GM21576 (cell line): ENCODE results near the gene TFE3.

ENCODE experiments used
- ATAC-seq: cut with Tn5 transposase; IDR thresholded peaks from one replicate; pipeline ENCODE4 v1.9.1; 2021; ENCODE audit warnings: mild to moderate bottlenecking, moderate library complexity; ENCODE audit not compliant: unreplicated experiment

TFE3 gene

DNA sequence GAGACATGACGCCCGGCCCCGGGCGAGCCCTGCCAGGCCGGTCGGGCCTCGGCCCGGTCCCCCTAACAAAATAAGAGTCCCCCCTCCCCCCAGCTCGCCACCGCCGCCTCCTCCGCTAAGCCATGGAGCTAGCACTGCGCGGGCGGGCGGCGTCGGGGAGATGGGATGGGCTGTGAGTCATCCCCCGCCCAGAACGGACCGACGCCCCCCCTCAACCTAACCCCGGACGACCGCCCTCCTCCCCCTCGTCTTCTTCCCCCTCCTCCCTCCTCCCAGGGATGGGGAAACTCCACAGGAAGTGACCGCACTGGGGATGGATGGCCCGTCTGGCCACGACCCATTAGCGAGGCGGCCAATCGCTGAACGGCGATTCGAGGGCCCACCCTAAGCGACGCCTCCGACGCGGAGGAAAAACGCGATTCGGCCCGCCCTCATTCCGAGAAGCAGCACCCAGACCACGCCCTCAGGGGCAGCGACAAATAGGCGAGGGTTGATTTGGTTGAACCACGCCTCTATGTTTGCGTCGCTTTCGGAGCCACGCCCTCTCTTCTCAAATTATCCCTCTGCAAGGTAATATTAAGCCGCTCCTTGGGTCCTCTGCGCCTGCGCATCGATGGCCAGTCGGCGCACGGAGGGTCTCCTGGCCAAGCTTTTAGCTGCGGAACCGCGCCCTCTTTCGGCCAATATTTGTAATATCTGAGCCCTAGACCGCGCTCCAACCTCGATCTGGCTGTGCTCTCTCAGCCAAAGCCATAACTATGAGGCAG lies at the start of gene TFE3:
TSS of gene TFE3 (minus strand) at position 138 of the 767 bp plus-strand sequence. CDS start at position 7, 131 bp downstream.
- peak; percentile 86 for ATAC-seq

- no peak for ATAC-seq
These were observed 46.4 kb upstream of the TFE3 start for GRCh38 chrX:49089553-49089952.

DNA sequence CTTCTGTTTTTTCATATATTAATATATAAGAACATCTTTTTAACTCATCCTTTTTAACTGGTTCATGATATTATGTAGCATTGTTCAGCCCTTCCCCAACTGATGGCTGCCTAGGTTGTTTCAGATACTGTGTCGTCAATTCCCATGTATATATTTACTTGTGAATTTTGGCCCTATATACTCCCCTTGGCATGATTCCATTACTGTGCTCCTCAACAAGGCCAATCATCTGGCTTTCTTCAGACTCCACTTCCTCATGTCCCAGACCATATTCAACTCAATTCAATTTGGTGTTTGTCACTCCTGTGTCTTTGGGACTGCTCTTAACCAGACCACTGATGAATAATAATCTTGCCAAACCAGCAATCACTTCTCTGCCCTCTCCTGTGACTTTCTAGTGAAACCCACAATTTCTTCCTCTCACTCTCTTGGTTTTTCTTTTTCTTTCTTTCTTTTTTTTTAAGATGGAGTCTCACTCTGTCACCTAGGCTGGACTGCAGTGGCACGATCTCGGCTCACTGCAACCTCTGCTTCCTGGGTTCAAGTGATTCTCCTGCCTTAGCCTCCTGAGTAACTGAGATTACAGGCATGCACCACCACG lies 39.2 kb upstream of the TFE3 start:
- no peak for ATAC-seq

GRCh38 chrX:49079489-49080428 lies 36.6 kb upstream of the TFE3 start, which contains the start of gene WDR45:
TSS of gene WDR45 (minus strand) at chrX:49079887. CDS start at chrX:49078095, 1,792 bp downstream.
- ATAC-seq: peak; percentile 64

DNA sequence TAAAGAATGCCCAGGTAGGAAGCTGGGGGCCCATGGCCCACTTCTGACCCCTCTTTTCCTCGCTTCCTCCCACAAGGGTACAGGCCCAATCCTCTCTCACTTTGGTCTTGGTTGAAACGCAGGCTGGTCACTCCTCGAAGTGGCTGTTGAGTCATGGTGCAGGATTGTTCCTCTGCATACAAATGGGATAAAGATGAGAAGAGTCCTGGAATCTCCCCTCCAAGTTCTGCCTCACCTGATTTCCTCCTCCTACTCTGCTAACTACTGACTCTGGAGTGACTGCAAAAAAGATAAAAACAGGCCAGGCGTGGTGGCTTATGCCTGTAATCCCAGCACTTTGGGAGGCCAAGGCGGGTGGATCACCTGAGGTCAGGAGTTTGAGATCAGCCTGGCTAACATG lies 34.8 kb upstream of the TFE3 start:
- ATAC-seq: no peak

DNA sequence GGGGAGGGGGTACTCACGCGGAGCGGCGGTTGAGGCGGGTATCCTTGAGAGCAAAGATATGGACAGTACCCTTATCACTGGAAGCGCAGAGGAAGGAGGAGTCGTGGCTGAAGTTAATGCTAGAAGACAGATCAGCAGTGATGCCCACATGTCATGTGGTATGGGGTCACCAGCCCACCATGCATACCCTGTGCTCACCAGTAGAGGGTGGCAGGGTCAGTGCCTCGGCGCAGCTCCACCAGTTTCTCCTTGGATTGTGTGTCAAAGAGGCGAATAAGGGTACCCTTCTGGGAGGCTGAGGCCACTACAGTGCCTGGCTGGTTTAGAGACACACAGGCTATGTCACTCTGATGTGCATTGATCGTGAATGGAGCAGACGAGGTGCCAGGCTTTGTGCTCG lies 32.2 kb upstream of the TFE3 start:
- ATAC-seq: no peak

DNA sequence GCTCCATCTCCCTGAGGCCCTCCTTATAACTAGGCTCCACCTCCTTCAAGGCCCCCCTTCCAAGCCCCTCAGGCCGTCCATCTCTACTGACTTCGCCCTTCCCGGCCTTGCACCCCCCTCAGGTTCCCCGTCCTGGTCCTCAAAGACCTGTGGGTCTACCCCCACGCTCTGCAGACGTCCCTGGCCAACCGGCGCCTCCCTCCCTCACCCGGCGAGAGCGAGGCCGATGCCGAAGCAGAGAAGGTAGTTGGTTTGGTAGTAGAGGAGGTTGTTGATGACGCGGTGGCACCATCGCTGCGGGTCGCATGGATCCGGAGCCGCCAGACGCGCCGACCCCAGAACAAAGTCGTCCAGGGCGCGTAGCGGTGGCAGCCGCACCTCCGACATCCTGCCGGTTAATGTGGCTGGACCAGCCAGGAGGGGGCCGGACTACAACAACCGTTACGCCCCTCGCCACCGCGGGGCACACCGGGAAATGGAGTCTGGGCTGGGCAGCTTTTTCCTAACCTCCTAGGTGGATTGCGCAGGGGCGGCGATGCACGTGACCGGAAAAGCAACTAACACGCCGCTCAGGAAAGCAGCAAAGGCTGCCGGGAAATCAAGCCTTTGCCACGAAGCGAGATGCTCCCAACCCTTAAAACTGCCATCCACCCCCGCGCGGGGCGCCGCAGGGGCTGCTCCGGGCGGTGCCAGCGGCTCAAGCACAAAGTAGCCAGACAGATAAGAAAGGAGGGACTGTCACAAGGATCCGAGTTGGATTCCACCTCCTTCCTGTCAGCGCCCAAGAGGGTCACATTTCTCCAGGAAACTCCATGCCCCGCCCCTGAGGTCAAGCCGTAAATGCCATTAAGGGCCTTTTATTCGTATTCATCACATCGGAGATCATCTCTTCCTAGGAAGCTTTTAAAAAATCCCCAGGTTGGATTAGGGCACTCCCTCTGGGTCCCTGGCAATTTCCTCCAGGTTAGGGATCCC lies 30.7 kb upstream of the TFE3 start, which contains the start of gene PRAF2:
TSS of gene PRAF2 (minus strand) at position 402 of the 975 bp plus-strand sequence. CDS start at position 387, 15 bp downstream.
- ATAC-seq: peak; percentile 82

DNA sequence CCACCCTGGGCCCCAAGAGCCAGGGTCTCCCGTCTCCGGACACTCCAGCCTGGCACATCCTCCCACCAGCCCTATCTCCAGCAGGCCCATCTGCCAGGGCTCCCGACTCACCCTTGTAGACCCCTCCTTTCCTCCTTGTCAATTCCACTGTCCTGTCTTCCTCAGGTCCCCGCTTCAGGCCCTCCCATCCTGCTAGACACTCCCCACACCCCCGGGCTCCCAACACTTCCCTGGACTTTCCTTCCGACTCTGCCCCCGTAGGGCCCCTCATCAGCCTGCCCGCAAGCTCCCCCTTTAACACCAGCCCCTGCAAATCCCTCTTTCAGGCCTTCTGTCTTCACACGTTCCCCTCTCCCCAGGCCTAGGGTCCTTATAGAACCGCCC lies 29.5 kb upstream of the TFE3 start:
- ATAC-seq: no peak

DNA sequence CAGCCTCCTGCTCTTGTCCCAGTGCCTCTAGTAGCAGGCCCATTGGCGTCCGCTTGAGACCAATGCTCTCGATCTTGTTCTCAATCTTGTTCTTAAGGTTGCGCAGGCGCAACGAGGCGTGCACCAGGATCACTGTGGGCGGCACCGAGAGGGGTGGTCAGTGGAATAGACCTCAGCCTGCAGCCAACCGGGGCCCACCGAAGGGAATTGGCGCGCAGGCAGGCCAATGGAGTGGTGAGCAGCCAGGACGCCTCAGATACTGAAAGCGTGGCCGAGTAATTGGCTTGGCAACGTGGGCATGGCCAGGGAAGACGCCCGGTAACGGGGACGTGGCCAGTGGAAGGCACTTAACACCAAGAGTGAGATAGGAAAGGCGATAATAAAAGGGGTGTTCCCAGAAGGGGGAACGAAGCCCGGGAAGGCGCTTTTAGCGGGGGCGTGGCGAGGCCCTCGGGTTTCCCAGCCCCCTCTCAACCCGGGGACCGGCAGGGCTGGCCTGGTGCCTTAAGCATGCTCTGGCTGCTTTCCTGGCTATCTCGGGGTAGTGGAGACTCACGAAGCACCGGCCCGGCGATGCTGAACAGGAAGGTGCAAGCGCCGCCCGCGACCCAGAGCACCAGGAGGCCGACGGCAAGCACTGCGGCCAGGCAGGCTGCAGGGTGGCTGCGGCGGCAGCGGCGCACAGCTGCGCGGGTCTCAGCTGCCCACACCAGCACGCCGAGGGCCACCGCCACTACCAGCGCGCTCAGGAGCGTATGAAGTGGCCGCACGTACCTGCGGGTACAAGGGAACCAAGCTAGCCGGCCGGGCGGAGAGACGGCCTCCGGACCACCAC lies 28.9 kb upstream of the TFE3 start:
- no peak for ATAC-seq

GRCh38 chrX:49070988-49071387 lies 27.8 kb upstream of the TFE3 start:
- ATAC-seq: no peak

DNA sequence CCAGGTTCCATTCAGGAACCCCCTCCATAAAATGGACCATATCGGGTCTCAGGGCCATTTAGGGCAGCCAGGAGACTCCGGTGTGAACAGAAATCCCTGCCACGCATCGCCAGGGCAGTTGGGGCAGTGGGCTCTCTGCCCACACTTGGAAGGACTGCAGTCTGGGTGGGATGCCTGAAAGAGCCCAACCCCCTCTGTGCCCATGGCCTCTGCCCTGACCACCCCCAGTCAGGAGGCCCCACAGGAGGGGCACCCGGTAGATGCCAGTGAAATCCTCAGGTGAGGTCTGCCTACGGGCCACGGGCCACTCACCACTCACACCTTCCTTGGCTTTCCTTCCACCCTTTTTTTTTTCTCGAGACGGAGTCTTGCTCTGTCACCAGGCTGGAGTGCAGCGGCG lies 25.9 kb upstream of the TFE3 start:
- no peak for ATAC-seq

DNA sequence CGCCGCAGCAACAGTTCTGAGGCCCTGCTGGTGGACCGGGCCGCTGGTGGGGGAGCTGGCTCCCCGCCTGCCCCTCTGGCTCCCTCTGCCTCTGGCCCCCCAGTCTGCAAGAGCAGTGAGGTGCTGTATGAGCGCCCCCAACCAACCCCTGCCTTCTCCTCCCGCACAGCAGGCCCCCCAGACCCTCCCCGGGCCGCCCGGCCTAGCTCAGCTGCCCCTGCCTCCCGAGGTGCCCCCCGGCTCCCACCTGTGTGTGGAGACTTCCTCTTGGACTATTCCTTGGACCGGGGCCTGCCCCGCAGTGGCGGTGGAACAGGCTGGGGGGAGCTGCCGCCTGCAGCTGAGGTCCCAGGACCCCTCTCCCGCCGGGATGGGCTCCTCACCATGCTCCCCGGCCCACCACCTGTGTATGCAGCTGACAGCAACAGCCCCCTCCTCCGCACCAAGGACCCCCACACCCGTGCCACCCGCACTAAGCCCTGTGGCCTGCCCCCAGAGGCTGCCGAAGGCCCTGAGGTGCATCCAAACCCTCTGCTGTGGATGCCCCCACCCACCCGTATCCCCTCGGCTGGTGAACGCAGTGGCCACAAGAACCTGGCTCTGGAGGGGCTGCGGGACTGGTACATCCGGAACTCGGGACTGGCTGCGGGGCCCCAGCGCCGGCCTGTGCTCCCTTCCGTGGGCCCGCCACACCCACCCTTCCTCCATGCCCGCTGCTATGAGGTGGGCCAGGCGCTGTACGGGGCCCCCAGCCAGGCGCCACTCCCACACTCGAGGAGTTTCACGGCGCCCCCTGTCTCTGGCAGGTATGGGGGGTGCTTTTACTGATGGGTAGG lies 24.3 kb upstream of the TFE3 start:
- no peak for ATAC-seq

GRCh38 chrX:49066690-49067089 lies 23.5 kb upstream of the TFE3 start:
- ATAC-seq: no peak

DNA sequence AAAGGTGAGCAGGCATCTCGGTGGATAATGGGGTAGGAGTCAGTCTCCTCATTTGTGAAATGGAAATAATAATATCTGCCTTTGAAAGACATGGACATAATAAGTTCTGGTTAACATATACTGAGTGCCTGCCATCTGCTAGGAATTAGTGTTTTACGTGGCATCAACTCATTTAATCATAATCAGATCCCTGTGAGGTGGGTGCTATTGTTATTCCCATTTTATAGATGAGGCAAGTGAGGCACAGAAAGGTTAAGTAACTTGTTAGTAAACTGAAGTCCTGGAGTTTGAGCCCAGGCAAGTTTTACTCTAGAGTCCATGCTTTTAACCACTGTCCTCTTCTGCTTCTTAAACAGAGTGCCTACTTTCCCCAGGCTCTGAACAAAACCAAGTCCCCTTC lies 23.1 kb upstream of the TFE3 start:
- ATAC-seq: no peak

DNA sequence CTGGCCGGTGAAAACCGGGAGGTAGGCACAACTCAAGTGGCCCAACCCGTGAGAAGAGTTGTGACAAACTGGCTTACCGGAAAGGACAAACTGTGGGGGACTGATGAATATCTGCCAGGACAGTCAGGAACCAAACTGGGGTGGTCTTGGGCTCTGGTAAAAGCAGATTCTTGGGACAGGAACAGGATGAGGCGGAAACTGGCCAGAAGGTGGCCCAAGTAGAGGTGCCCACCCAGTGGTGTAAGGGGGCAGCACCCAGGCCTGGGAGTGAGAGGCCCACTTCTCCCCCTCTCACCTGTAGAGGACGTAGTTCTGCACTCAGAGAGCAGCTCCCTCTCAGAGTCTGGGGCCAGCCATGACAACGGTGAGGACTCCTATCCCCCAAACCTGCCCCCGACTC lies 21.6 kb upstream of the TFE3 start:
- no peak for ATAC-seq

- no peak for ATAC-seq
These were observed 21.1 kb upstream of the TFE3 start for GRCh38 chrX:49064303-49064702.

DNA sequence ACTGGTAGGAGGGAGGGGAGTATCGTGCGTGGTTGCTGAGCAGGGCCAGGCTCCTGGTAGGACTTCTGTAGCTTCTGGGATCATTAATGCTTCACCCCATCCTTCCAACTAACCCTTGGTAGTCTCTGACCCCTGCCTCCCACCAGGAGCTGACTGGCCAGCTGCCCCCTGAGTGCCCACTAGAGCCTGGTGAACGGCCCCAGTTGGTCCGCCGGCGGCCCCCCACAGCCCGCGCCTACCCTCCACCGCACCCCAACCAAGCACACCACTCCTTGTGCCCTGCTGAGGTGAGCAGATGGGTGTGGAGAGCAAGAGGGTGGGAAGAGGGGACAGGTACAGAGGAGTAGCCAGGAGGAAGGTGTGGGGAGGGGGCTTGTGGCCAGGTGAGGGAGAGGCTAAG lies 20.6 kb upstream of the TFE3 start:
- ATAC-seq: no peak

DNA sequence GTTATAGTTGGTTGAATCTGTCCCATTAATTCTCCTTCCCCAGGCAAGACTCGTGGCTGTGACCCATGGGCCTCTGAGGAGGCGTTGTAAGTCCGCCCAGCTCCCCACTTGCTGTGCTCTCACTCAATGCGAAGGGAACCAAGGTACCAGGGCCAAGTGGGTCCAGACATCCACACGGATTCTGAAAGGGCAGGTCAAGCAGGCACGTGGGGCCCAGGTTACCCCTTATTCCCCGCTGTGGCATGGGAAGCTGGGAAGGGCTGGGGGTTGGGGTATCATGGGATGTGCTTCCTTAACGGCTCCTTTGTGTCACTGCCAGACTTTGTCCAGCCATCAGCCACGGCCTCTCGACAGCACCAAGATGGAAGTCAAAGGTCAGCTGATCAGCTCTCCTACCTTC lies 18.8 kb upstream of the TFE3 start:
- ATAC-seq: no peak
